Measurements from ENCODE around the gene PLXNB3.

DNA sequence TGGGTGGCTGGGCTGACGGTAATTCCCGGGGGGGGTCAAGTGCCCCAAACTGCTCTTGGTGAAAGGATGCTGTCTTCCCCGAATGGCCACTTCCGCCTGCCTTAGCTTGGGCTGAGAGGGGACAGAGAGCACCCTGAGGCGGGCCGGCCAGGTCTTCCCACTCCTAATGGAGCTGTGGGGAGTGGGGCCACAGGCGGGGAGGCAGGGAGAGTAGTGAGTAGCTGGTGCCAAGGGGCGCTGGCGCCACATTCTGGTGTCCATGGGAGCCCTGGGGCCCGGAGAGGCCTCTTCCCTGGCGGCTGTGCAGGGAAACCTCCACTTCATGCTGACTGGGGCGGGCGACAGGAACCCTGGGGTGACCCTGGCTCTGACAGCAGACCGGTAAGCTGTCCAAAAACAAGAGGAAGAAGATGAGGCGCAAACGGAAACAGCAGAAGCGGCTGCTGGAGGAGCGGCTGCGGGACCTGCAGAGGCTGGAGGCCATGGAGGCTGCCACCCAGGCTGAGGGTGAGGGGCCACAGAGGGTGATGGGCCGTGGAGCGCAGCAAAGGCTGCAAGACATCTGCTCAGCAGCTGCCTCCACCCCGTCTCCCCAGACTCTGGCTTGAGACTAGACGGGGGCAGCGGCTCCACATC is 19.4 kb downstream of the PLXNB3 start:
- TF ChIP-seq POLR2AphosphoS5 (IDR thresholded peaks at IDR 0.05) (no peak), POLR2A (IDR thresholded peaks at IDR 0.05) (no peak)
- TF ChIP-seq, protein P1, sequence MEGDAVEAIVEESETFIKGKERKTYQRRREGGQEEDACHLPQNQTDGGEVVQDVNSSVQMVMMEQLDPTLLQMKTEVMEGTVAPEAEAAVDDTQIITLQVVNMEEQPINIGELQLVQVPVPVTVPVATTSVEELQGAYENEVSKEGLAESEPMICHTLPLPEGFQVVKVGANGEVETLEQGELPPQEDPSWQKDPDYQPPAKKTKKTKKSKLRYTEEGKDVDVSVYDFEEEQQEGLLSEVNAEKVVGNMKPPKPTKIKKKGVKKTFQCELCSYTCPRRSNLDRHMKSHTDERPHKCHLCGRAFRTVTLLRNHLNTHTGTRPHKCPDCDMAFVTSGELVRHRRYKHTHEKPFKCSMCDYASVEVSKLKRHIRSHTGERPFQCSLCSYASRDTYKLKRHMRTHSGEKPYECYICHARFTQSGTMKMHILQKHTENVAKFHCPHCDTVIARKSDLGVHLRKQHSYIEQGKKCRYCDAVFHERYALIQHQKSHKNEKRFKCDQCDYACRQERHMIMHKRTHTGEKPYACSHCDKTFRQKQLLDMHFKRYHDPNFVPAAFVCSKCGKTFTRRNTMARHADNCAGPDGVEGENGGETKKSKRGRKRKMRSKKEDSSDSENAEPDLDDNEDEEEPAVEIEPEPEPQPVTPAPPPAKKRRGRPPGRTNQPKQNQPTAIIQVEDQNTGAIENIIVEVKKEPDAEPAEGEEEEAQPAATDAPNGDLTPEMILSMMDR (IDR thresholded peaks at IDR 0.05) = no peak
